ENCODE measurements around the gene SERINC5.
A peak's percentile ranks its signal among the peaks of the same experiment; 100 is the strongest.

The SERINC5 gene

DNA sequence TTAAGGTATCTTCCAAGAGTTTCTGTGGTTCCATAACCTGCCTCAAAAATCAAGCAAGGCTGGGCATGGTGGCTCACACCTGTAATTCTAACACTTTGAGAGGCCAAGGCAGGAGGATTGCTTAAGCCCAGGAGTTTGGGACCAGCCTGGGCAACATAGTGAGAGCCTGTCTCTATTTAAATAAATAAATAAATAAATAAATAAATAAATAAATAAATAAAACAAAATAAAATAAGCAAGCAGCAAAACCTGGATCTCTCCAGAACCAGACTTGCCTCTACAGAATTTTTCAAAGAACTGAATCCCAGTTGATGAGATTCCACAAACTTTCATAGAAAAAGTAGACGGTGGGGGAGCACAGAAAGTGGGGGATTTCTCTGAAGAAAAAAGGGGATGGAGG, 12.3 kb downstream of the SERINC5 start:
- H3K4me3 ChIP-seq (ENCODE audit: insufficient read depth, low read depth, low read length, poor library complexity, severe bottlenecking): no peak overlapping the region
- peaks cover 22% of the 10 kb centered on the region for H3K36me3 ChIP-seq (ENCODE audit: control insufficient read depth, insufficient read depth, low read length)
- no peak overlapping the region for H3K27ac ChIP-seq (ENCODE audit: insufficient read depth, low read length, poor library complexity, severe bottlenecking)
- no peaks in the 10 kb centered on the region for H3K27me3 ChIP-seq (replicated peaks; ENCODE audit: control insufficient read depth, insufficient read depth, low read length, poor library complexity, severe bottlenecking)
- DNase-seq: no peak
- peaks cover 49% of the 10 kb centered on the region for H3K4me1 ChIP-seq (ENCODE audit: control insufficient read depth, insufficient read depth, low read length, poor library complexity, severe bottlenecking)
- peaks cover 3% of the 10 kb centered on the region for H3K9me3 ChIP-seq (ENCODE audit: control insufficient read depth, low read length)

DNA sequence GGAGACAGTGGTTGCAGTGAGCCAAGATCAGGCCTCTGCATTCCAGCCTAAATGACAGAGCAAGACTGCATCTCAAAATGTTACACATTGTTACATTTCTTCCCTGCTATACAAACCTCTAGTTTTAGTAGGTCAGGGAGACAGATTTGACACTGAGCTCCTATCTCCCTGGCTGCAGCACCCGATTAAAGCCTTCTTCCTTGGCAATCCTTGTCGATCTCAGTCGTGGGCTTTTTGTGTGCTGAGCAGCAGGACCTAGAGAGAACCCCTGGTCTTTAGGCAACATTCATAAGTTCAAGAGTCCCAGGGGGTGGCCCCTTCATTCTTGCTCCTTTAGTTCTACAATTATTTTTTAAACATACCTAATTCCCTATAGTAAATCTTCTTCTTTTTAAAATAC, 13.0 kb downstream of the SERINC5 start:
- H3K27me3 ChIP-seq (replicated peaks; ENCODE audit: control insufficient read depth, insufficient read depth, low read length, poor library complexity, severe bottlenecking): no peaks in the 10 kb centered on the region
- peaks cover 49% of the 10 kb centered on the region for H3K4me1 ChIP-seq (ENCODE audit: control insufficient read depth, insufficient read depth, low read length, poor library complexity, severe bottlenecking)
- no peak overlapping the region for H3K4me3 ChIP-seq (ENCODE audit: insufficient read depth, low read depth, low read length, poor library complexity, severe bottlenecking)
- no peak overlapping the region for H3K27ac ChIP-seq (ENCODE audit: insufficient read depth, low read length, poor library complexity, severe bottlenecking)
- peaks cover 22% of the 10 kb centered on the region for H3K36me3 ChIP-seq (ENCODE audit: control insufficient read depth, insufficient read depth, low read length)
- peaks cover 3% of the 10 kb centered on the region for H3K9me3 ChIP-seq (ENCODE audit: control insufficient read depth, low read length)
- no peak for DNase-seq

DNA sequence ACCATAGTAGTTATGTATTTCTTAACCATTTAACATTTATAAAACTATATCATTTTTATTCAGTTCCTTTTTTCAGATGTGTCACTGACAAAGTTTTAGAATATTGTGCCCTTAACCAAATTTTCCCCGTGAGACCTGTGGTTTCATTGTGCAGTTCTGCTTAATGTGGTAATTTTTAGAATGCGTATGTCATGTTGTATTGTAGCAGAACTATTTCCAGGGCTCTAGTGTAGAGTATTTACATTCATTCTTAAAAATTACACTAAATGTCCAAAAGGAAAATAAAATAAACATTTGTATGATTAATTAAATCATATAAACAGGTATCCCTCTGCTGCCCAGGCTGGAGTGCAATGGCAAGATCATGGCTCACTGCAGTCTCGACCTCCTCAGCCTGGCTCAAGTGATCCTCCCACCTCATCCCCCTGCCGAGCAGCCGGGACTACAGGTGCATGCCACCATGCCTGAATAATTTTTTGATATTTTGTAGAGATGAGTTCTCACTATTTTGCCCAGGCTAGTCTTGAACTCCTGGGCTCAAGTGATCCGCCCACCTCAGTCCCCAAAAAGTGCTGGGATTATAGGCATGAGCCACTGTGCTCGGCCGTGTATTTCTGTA, 15.4 kb downstream of the SERINC5 start:
- peaks cover 22% of the 10 kb centered on the region for H3K36me3 ChIP-seq (ENCODE audit: control insufficient read depth, insufficient read depth, low read length)
- no peak overlapping the region for H3K27ac ChIP-seq (ENCODE audit: insufficient read depth, low read length, poor library complexity, severe bottlenecking)
- peaks cover 3% of the 10 kb centered on the region for H3K9me3 ChIP-seq (ENCODE audit: control insufficient read depth, low read length)
- H3K27me3 ChIP-seq (replicated peaks; ENCODE audit: control insufficient read depth, insufficient read depth, low read length, poor library complexity, severe bottlenecking): no peaks in the 10 kb centered on the region
- peaks cover 35% of the 10 kb centered on the region for H3K4me1 ChIP-seq (ENCODE audit: control insufficient read depth, insufficient read depth, low read length, poor library complexity, severe bottlenecking)
- no peak for DNase-seq
- no peak overlapping the region for H3K4me3 ChIP-seq (ENCODE audit: insufficient read depth, low read depth, low read length, poor library complexity, severe bottlenecking)

DNA sequence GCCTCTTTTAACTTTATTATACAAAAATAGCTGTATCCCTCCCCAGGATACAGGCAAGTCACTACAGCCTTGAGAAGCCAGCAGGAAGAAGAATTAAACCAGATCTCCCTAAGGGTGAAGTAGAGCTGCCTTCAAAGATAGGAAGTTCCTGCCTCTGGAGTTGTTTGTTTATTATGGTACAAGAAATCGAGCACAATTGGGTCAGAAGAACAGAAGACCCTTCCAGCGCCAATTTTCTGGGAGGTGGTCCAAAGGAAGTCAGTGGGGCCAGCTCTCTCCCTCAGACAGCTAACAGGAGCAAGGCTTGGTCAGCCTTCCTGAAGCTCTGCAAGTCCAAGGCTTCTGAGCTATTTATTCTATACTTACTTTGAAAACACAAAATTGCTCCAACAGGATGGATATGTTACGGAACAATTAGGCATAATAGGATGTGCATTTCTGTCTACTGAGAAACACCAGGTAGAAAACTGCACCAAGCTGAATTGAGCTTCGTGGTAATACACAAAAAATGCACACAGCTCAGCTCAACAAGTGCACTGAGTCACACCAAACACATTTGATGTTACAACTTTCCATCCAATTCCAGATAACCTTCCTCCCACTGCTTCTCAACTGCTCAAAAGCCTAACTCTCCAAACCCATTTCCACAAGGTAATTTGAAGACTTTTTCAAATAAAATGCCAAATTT, 16.0 kb downstream of the SERINC5 start:
- H3K4me3 ChIP-seq (ENCODE audit: insufficient read depth, low read depth, low read length, poor library complexity, severe bottlenecking): no peak overlapping the region
- no peaks in the 10 kb centered on the region for H3K27me3 ChIP-seq (replicated peaks; ENCODE audit: control insufficient read depth, insufficient read depth, low read length, poor library complexity, severe bottlenecking)
- H3K27ac ChIP-seq (ENCODE audit: insufficient read depth, low read length, poor library complexity, severe bottlenecking): peak overlapping the region; percentile 34
- peaks cover 32% of the 10 kb centered on the region for H3K4me1 ChIP-seq (ENCODE audit: control insufficient read depth, insufficient read depth, low read length, poor library complexity, severe bottlenecking)
- peaks cover 3% of the 10 kb centered on the region for H3K9me3 ChIP-seq (ENCODE audit: control insufficient read depth, low read length)
- DNase-seq: no peak
- peaks cover 18% of the 10 kb centered on the region for H3K36me3 ChIP-seq (ENCODE audit: control insufficient read depth, insufficient read depth, low read length)

DNA sequence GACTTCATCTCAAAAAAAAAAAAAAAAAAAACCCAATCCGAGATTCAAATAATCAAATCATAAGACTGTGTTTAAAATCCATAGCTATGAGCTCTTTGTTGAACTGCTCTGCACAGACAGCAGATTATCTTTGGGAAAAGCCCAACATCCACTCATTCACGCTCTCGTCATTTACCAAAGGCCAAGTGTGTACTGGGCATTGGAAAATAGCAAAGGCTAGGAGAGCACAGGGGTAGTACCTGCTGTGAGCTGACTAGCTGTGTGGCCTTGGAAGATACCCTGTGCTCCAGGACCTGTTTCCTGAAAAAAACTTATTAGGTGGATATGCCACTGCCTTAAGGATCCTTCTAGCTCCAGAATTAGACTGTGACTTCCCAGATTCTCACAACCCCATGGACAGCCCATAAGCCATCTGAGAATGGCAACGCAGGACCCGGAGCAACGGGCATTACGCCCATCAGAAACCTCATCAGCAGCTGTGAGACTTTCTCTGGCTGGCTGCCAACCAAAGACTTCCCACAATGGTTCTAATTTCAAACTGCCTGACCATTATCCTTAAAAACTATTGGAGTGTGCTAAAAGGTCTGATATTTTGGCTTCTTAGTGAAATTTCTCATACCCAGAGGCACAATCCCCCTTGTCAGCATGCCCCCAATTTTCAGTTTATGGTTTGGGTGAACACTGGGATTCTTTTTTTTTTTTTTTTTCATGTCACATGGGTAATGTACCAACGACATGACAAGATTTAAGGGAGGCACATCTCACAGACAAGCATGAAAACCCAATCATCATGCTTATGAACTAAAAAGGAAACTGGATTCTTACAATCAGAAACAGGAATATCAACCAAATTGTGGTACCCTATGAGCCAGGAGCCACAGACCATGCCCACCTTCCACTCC, 16.8 kb downstream of the SERINC5 start:
- no peak overlapping the region for H3K4me3 ChIP-seq (ENCODE audit: insufficient read depth, low read depth, low read length, poor library complexity, severe bottlenecking)
- DNase-seq: peak in 1 of 3 donors; percentile 22
- peak overlapping the region; percentile 34 for H3K27ac ChIP-seq (ENCODE audit: insufficient read depth, low read length, poor library complexity, severe bottlenecking)
- H3K27me3 ChIP-seq (replicated peaks; ENCODE audit: control insufficient read depth, insufficient read depth, low read length, poor library complexity, severe bottlenecking): no peaks in the 10 kb centered on the region
- peaks cover 32% of the 10 kb centered on the region for H3K4me1 ChIP-seq (ENCODE audit: control insufficient read depth, insufficient read depth, low read length, poor library complexity, severe bottlenecking)
- H3K9me3 ChIP-seq (ENCODE audit: control insufficient read depth, low read length): peaks cover 3% of the 10 kb centered on the region
- H3K36me3 ChIP-seq (ENCODE audit: control insufficient read depth, insufficient read depth, low read length): peaks cover 17% of the 10 kb centered on the region

DNA sequence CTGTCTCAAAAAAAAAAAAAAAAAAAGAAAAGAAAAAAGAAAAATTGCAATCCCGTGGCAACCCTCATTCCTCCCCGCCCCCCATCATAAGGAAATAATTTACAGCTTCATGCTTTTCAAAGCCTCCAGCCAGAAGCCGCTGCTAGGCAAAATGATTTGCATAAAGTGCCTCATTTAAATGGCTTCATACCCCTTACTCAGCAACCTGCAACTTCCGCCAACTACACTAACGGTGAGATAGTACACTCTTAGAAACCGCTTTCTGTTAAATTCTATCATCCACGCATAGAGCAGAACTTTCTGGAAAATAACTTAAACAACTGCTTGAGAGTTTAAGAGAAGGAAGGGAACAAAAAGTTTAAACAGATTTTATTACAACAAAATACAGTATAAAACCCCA, 17.8 kb downstream of the SERINC5 start:
- DNase-seq: peak in 1 of 3 donors; percentile 40
- Histone ChIP-seq H3K27me3 (replicated peaks; ENCODE audit: control insufficient read depth, insufficient read depth, low read length, poor library complexity, severe bottlenecking) (no peaks in the 10 kb centered on the region), H3K36me3 (ENCODE audit: control insufficient read depth, insufficient read depth, low read length) (peaks cover 17% of the 10 kb centered on the region), H3K9me3 (ENCODE audit: control insufficient read depth, low read length) (peaks cover 3% of the 10 kb centered on the region), H3K27ac (ENCODE audit: insufficient read depth, low read length, poor library complexity, severe bottlenecking) (peak overlapping the region; percentile 14), H3K4me3 (ENCODE audit: insufficient read depth, low read depth, low read length, poor library complexity, severe bottlenecking) (no peak overlapping the region), H3K4me1 (ENCODE audit: control insufficient read depth, insufficient read depth, low read length, poor library complexity, severe bottlenecking) (peaks cover 32% of the 10 kb centered on the region)

DNA sequence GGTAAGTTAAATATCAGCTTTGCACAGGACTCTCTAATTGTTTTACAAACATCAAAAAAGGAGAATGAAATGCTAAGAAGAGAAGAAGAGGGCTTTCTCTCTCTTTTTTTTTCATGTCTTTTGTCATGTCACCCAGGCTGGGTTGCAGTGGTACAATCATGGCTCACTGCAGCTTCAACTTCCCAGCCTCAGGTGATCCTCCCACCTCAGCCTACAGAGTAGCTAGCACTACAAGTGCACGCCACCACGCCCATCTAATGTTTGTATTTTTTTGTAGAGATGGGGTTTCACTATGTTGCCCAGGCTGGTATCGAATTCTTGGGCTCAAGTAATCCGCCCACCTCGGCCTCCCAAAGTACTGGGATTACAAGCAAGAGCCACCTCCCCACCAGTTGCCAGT, 18.6 kb downstream of the SERINC5 start:
- H3K27me3 ChIP-seq (replicated peaks; ENCODE audit: control insufficient read depth, insufficient read depth, low read length, poor library complexity, severe bottlenecking): no peaks in the 10 kb centered on the region
- peaks cover 32% of the 10 kb centered on the region for H3K4me1 ChIP-seq (ENCODE audit: control insufficient read depth, insufficient read depth, low read length, poor library complexity, severe bottlenecking)
- H3K9me3 ChIP-seq (ENCODE audit: control insufficient read depth, low read length): peaks cover 3% of the 10 kb centered on the region
- no peak overlapping the region for H3K4me3 ChIP-seq (ENCODE audit: insufficient read depth, low read depth, low read length, poor library complexity, severe bottlenecking)
- no peak for DNase-seq
- H3K36me3 ChIP-seq (ENCODE audit: control insufficient read depth, insufficient read depth, low read length): peaks cover 11% of the 10 kb centered on the region
- no peak overlapping the region for H3K27ac ChIP-seq (ENCODE audit: insufficient read depth, low read length, poor library complexity, severe bottlenecking)

DNA sequence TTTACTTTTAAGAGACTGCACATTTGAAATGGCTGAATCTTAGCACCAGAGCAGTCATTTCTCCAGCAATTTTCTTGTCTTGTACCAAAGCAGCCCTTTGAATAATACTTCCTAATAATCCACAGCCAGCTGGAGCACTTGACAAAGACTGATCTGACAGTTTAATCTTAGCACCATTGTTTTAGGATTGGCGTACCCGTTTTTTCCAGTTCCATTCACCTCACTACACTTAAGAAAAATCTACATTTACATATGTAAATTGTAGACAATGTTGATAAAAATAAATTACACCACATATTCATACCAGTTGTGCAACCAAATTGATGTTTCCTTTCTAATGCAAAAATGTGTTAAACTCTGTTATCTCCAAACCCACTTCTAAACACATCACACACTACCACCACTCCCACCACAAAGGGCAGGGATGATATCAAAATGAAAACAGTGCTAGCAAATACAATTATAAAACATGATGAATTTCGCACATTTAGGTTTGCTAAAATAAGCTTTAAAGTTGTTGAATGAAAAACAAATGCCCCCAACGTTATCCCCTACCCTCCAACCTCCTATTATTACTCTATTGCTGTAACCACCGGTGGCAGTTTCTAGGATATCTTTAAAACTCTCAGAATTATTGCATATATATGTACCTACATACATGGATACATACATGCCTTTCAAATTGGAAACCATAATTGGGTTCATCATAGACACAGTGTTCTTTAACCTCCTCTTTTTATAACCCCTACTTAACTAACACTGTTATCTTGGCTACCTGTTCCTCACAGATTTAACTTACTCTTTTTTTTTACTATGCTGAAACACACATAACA, 21.5 kb downstream of the SERINC5 start:
- no peak overlapping the region for H3K27ac ChIP-seq (ENCODE audit: insufficient read depth, low read length, poor library complexity, severe bottlenecking)
- DNase-seq: no peak
- H3K36me3 ChIP-seq (ENCODE audit: control insufficient read depth, insufficient read depth, low read length): no peaks in the 10 kb centered on the region
- no peak overlapping the region for H3K4me3 ChIP-seq (ENCODE audit: insufficient read depth, low read depth, low read length, poor library complexity, severe bottlenecking)
- H3K4me1 ChIP-seq (ENCODE audit: control insufficient read depth, insufficient read depth, low read length, poor library complexity, severe bottlenecking): peaks cover 39% of the 10 kb centered on the region
- no peaks in the 10 kb centered on the region for H3K9me3 ChIP-seq (ENCODE audit: control insufficient read depth, low read length)
- H3K27me3 ChIP-seq (replicated peaks; ENCODE audit: control insufficient read depth, insufficient read depth, low read length, poor library complexity, severe bottlenecking): no peaks in the 10 kb centered on the region

DNA sequence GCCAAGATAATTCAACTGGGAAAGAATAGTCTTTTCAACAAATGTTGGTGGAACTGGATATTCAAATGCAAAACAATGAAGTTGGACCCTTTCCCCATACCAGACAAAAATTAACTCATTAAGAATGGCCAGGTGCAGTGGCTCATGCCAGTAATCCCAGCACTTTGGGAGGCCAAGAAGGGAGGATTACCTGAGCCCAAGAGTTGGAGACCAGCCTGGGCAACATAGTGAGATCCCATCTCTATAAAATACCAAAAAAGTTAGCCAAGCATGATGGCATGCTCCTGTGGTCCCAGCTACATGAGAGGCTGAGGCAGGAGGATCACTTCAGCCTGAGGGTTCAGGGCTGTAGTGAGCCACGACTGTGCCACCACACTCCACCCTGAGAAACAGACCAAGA, 24.2 kb downstream of the SERINC5 start:
- no peaks in the 10 kb centered on the region for H3K36me3 ChIP-seq (ENCODE audit: control insufficient read depth, insufficient read depth, low read length)
- no peak overlapping the region for H3K27ac ChIP-seq (ENCODE audit: insufficient read depth, low read length, poor library complexity, severe bottlenecking)
- no peaks in the 10 kb centered on the region for H3K27me3 ChIP-seq (replicated peaks; ENCODE audit: control insufficient read depth, insufficient read depth, low read length, poor library complexity, severe bottlenecking)
- no peak for DNase-seq
- peaks cover 31% of the 10 kb centered on the region for H3K4me1 ChIP-seq (ENCODE audit: control insufficient read depth, insufficient read depth, low read length, poor library complexity, severe bottlenecking)
- no peaks in the 10 kb centered on the region for H3K9me3 ChIP-seq (ENCODE audit: control insufficient read depth, low read length)
- H3K4me3 ChIP-seq (ENCODE audit: insufficient read depth, low read depth, low read length, poor library complexity, severe bottlenecking): no peak overlapping the region

Data from effector memory CD4-positive, alpha-beta T cell (primary cell).